ENCODE measurements around the gene TMEM221.

TMEM221 gene

GRCh38 chr19:17406887-17407196 is 41.6 kb downstream of the TMEM221 start:
- FAIRE-seq, result no peak
- DNase-seq (ENCODE audit: insufficient read length, low spot score), result no peak

GRCh38 chr19:17406046-17406886 is 42.2 kb downstream of the TMEM221 start:
- DNase-seq (ENCODE audit: insufficient read length, low spot score), result no peak
- FAIRE-seq, result no peak

GRCh38 chr19:17405250-17406045 is 43.0 kb downstream of the TMEM221 start, which contains the start of gene BST2:
Gene BST2, minus strand, starts transcription at chr19:17405630. Its CDS starts 55 bp downstream, at chr19:17405575.
- FAIRE-seq, result no peak
- peak; percentile 75 for DNase-seq (ENCODE audit: insufficient read length, low spot score)

- FAIRE-seq (no peak), DNase-seq (ENCODE audit: insufficient read length, low spot score) (no peak)
Measured at GRCh38 chr19:17404621-17405249, 43.7 kb downstream of the TMEM221 start.

GRCh38 chr19:17404015-17404414 is 44.5 kb downstream of the TMEM221 start:
- DNase-seq (ENCODE audit: insufficient read length, low spot score) (no peak), FAIRE-seq (no peak)

GRCh38 chr19:17402982-17403855 is 45.2 kb downstream of the TMEM221 start:
- DNase-seq (ENCODE audit: insufficient read length, low spot score) (no peak), FAIRE-seq (no peak)

GRCh38 chr19:17401628-17402027 is 46.8 kb downstream of the TMEM221 start:
- DNase-seq (ENCODE audit: insufficient read length, low spot score), result no peak
- FAIRE-seq, result no peak

- FAIRE-seq (no peak), DNase-seq (ENCODE audit: insufficient read length, low spot score) (no peak)
Measured at GRCh38 chr19:17398902-17399527, 49.5 kb downstream of the TMEM221 start.

GRCh38 chr19:17394891-17395415 is 53.5 kb downstream of the TMEM221 start:
- no peak for DNase-seq (ENCODE audit: insufficient read length, low spot score)
- FAIRE-seq, result peak; percentile 38

- FAIRE-seq (no peak), DNase-seq (ENCODE audit: insufficient read length, low spot score) (no peak)
Measured at GRCh38 chr19:17393914-17394313, 54.6 kb downstream of the TMEM221 start, which contains the start of gene CCDC194. Gene CCDC194, minus strand, starts transcription at chr19:17394196. Its CDS starts 38 bp downstream, at chr19:17394158.

- DNase-seq (ENCODE audit: insufficient read length, low spot score) (no peak), FAIRE-seq (no peak)
Measured at GRCh38 chr19:17393002-17393401, 55.5 kb downstream of the TMEM221 start.

GRCh38 chr19:17391371-17392151 is 56.9 kb downstream of the TMEM221 start:
- FAIRE-seq (peak; percentile 4), DNase-seq (ENCODE audit: insufficient read length, low spot score) (no peak)

GRCh38 chr19:17390665-17391370 is 57.6 kb downstream of the TMEM221 start:
- DNase-seq (ENCODE audit: insufficient read length, low spot score) (peak; percentile 96), FAIRE-seq (peak; percentile 98)

GRCh38 chr19:17389957-17390664 is 58.4 kb downstream of the TMEM221 start:
- FAIRE-seq (no peak), DNase-seq (ENCODE audit: insufficient read length, low spot score) (no peak)

GRCh38 chr19:17389288-17389687 is 59.2 kb downstream of the TMEM221 start:
- no peak for FAIRE-seq

GRCh38 chr19:17385878-17386611 is 62.4 kb downstream of the TMEM221 start:
- DNase-seq (ENCODE audit: insufficient read length, low spot score), result peak; percentile 66
- no peak for FAIRE-seq

More at GRCh38 chr19:17389288-17389687, 59.2 kb downstream of the TMEM221 start:
- no peak for DNase-seq (ENCODE audit: insufficient read length, low spot score)
